Prostate gland (tissue), 2 donors: ENCODE measurements around the gene DENND2A. TPM values are rescaled to one million over a fixed set of nuclear protein-coding genes. Genes with fewer than 3 reads are reported as not detected.

ENCODE experiments used
- DNase-seq: peaks from one replicate; pipeline ENCODE4 v3.0.0-alpha.2; 2019; ENCODE audit warnings: low spot score
- H3K27ac ChIP-seq, 2 donors: fragments of 200-600 bp; sonication (generic); 2 replicates each; pipeline ENCODE4 v1.5.1; 2017 to 2019
- H3K27me3 ChIP-seq: fragments of 200-600 bp; sonication (generic); replicated peaks from 2 replicates; pipeline ENCODE4 v1.5.1; 2019; ENCODE audit not compliant: insufficient read depth
- H3K36me3 ChIP-seq, 2 donors: fragments of 200-600 bp; sonication (generic); 1 replicate in 1 of 2; 2 replicates in 1 of 2; pipeline versions ENCODE4 v1.5.1 to v1.8.1; 2017 to 2019
- H3K4me1 ChIP-seq: fragments of 200-600 bp; sonication (generic); replicated peaks from 2 replicates; pipeline ENCODE4 v1.5.1; 2019
- H3K4me3 ChIP-seq, 2 donors: fragments of 200-600 bp; sonication (generic); 2 replicates each; pipeline ENCODE4 v1.5.1; 2017 to 2019
- H3K9me3 ChIP-seq: fragments of 200-600 bp; sonication (generic); 2 replicates; pipeline ENCODE4 v1.5.1; 2017
- POLR2A ChIP-seq: fragments of 450-650 bp; IDR thresholded peaks from one replicate; pipeline ENCODE4 v1.6.1; 2016; ENCODE audit warnings: antibody characterized with exemption, mild to moderate bottlenecking
- POLR2AphosphoS5 ChIP-seq: sonication (generic); formaldehyde crosslinking; IDR thresholded peaks from one replicate; pipeline ENCODE4 v1.6.1; 2017; ENCODE audit warnings: antibody characterized with exemption
- WGBS: methylation state at CpG from one replicate; pipeline ENCODE4 v1.1.5; 2018; 5-methylcytosine and 5-hydroxymethylcytosine counted together
- intact Hi-C: fragments of 100-400 bp; cut with DNase I; formaldehyde crosslinking; loops from one replicate; pipeline ENCODE4 v1.14.2; 2022
- total RNA-seq, 2 donors: library from RNA; depleted of rRNA; stranded (reverse); fragments of >200 nt; gene quantifications; one replicate each; pipeline ENCODE4 v1.1.0, GENCODE V29; 2016
- TF ChIP-seq, protein P1 (sequence below), 4 experiments: fragments of 200-600 bp in 2 of 4; fragments of 450-650 bp in 2 of 4; sonication (generic) in 2 of 4; IDR thresholded peaks; 1 replicate in 3 of 4; 2 replicates in 1 of 4; pipeline ENCODE4 v1.5.1; 2016 to 2019; ENCODE audit warnings: antibody characterized with exemption in 4 of 4, mild to moderate bottlenecking in 2 of 4, moderate library complexity in 2 of 4

Gene DENND2A
- total RNA-seq, 2 donors from 2014 or later, result 4.0 to 9.2 TPM

DNA sequence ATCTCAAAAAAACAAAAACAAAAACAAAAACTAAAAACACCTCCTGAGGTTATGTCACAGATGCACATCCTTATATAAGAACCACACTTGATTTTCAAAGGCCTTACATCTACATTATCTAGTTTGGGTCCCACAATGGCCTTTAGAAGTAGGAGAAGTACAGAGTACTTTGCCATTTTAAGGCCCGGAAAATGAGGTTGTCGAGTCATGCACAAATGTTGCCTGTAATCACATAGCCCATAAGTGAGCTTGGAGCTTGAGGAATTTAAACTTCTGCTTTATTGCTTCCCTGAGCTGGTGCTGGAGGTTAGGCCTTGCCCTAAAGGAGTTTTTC lies 151.6 kb downstream of the DENND2A start:
- Histone ChIP-seq H3K4me1 (no peaks in the 10 kb centered on the region), H3K36me3 (no peaks in the 10 kb centered on the region), H3K9me3 (no peaks in the 10 kb centered on the region), H3K27me3 (no peaks in the 10 kb centered on the region), H3K27ac (no peak overlapping the region), H3K4me3 (no peak overlapping the region)
- DNase-seq, result no peak
- intact Hi-C loops, result no loop called here
- 75% methylated on average over 2 of the region's 2 CpGs for WGBS
- TF ChIP-seq, protein P1, sequence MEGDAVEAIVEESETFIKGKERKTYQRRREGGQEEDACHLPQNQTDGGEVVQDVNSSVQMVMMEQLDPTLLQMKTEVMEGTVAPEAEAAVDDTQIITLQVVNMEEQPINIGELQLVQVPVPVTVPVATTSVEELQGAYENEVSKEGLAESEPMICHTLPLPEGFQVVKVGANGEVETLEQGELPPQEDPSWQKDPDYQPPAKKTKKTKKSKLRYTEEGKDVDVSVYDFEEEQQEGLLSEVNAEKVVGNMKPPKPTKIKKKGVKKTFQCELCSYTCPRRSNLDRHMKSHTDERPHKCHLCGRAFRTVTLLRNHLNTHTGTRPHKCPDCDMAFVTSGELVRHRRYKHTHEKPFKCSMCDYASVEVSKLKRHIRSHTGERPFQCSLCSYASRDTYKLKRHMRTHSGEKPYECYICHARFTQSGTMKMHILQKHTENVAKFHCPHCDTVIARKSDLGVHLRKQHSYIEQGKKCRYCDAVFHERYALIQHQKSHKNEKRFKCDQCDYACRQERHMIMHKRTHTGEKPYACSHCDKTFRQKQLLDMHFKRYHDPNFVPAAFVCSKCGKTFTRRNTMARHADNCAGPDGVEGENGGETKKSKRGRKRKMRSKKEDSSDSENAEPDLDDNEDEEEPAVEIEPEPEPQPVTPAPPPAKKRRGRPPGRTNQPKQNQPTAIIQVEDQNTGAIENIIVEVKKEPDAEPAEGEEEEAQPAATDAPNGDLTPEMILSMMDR (IDR thresholded peaks at IDR 0.05), result no peak
- no peak for TF ChIP-seq POLR2A
- no peak for TF ChIP-seq POLR2AphosphoS5

DNA sequence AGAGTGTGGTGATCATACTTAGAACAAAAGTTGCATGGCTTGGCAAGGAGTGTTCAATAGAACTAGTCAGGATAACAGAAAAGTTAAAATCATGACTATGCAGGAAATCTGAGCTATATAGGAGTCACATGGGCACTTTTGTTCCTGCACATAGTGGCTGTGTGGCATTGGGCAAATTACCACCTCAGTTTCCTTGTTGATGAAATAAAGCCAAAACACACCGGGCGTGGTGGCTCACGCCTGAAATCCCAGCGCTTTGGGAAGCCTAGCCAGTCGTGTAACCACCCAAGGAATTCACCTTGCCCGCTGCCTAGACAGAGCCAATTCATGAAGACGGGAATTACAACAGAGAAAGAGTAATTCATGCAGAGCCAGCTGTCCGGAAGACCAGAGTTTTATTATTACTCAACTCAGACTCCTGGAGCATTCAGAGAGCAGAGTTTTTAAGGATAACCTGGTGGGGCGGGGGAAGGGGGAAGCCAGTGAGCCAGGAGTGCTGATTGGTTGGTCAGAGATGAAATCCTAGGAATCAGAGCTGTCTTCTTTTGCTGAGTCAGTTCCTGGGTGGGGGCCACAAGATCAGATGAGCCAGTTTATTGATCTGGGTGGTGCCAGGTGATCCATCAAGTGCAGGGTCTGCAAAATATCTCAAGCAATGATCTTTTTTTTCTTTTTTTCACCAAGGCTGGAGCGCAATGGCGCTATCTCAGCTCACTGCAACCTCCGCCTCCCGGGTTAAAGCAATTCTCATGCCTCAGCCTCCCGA lies 154.9 kb downstream of the DENND2A start:
- no peaks in the 10 kb centered on the region for H3K9me3 ChIP-seq
- no peaks in the 10 kb centered on the region for H3K27me3 ChIP-seq
- 57% methylated on average over 14 of the region's 14 CpGs for WGBS
- DNase-seq, result peak; percentile 16
- intact Hi-C loops, result no loop called here
- peak overlapping the region in 1 of 2 donors; percentile 41 for H3K27ac ChIP-seq
- TF ChIP-seq, protein P1 (IDR thresholded peaks at IDR 0.05), result no peak
- no peak for TF ChIP-seq POLR2A
- no peak for TF ChIP-seq POLR2AphosphoS5
- H3K4me1 ChIP-seq, result no peaks in the 10 kb centered on the region
- H3K4me3 ChIP-seq, result no peak overlapping the region
- no peaks in the 10 kb centered on the region for H3K36me3 ChIP-seq

DNA sequence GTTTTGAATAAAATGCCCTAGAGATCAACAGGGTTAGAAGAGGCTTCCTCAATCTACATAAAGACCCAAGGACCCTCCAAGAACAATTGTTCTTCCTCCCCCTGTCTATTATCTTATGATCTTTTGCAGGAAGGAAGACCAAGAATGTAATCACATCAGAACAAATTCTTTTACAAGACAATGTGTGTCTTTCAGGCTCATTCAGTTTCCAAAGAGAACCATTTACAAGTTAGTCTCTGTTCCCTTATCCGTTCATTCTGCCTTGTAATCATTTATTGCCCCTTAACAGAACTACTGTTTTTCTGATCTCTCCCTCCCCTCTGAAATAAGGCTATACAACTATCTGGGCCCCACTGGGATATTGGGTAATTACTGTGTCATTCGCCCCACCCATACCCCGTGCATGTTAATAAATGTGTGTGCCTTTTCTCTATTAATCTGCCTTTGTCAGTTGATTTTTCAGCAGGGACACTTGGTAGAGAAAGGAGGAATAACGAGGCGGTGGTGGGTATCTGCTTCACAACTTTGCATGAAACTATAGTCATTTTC lies 155.6 kb downstream of the DENND2A start:
- DNase-seq, result no peak
- H3K36me3 ChIP-seq, result no peaks in the 10 kb centered on the region
- H3K9me3 ChIP-seq, result no peaks in the 10 kb centered on the region
- no peaks in the 10 kb centered on the region for H3K4me1 ChIP-seq
- no peak for TF ChIP-seq POLR2A
- peak; percentile 42 for TF ChIP-seq POLR2AphosphoS5
- TF ChIP-seq, protein P1 (IDR thresholded peaks at IDR 0.05), result no peak
- peak overlapping the region in 1 of 2 donors; percentile 41 for H3K27ac ChIP-seq
- intact Hi-C loops, result no loop called here
- H3K27me3 ChIP-seq, result no peaks in the 10 kb centered on the region
- 33% methylated on average over 5 of the region's 5 CpGs for WGBS
- no peak overlapping the region for H3K4me3 ChIP-seq

DNA sequence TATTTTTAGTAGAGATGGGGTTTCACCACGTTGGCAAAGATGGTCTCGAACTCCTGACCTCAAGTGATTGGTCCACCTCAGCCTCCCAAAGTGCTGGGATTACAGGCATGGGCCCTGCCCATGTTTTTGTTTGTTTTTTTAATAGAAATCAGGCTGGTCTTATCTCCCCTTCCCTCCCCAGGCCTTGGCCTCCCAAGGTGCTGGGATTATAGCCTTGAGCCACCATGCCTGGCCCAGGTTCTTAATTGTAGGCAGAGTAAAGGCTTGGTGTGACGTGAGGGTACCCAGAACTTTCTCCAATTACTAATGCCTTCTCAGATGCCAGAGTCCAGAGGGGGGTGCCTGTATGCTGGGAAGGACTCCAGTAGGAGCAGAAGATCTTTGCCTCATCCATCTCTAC lies 156.1 kb downstream of the DENND2A start:
- Histone ChIP-seq H3K4me3 (no peak overlapping the region), H3K4me1 (no peaks in the 10 kb centered on the region), H3K9me3 (no peaks in the 10 kb centered on the region), H3K27ac (peak overlapping the region in 1 of 2 donors; percentile 41), H3K27me3 (no peaks in the 10 kb centered on the region), H3K36me3 (no peaks in the 10 kb centered on the region)
- no peak for TF ChIP-seq POLR2AphosphoS5
- TF ChIP-seq POLR2A, result no peak
- TF ChIP-seq, protein P1 (IDR thresholded peaks at IDR 0.05), result no peak
- no peak for DNase-seq
- intact Hi-C loops, result no loop called here
- WGBS, result 88% methylated on average over 3 of the region's 3 CpGs

DNA sequence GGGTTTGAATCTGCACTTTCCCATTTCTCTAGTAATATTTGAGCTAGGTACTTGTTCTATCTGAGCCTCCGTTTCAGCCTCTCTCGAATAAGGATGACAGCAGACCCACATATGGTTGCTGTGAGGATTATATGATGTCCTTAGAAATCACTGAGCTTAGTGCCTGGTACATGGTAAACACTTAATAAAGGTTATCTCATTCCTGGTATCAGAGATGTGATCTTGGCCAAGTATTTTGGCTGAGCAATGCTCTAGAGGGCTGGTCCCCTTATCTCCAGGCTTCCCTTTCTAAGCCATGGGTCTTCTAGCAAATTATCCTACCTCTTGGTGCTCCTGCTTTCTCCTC lies 160.9 kb downstream of the DENND2A start:
- no peaks in the 10 kb centered on the region for H3K36me3 ChIP-seq
- no peaks in the 10 kb centered on the region for H3K27me3 ChIP-seq
- H3K4me3 ChIP-seq, result peak overlapping the region; percentile 92 to 100
- TF ChIP-seq, protein P1 (IDR thresholded peaks at IDR 0.05), result no peak
- no peak for TF ChIP-seq POLR2A
- TF ChIP-seq POLR2AphosphoS5, result no peak
- H3K4me1 ChIP-seq, result no peaks in the 10 kb centered on the region
- H3K27ac ChIP-seq, result peak overlapping the region; percentile 91 to 92
- no peak for DNase-seq
- 2% methylated on average over 2 of the region's 2 CpGs for whole genome bisulfite sequencing
- no peaks in the 10 kb centered on the region for H3K9me3 ChIP-seq
- intact Hi-C loops, result loop anchor here (2.0 to 5.0 kb wide), 2 partner anchors 27 to 178 kb away; no protein-coding TSS in a partner anchor
